Spleen (tissue), 11 donors: ENCODE measurements around the gene CCNE1. TPM values are rescaled to one million over a fixed set of nuclear protein-coding genes. Genes with fewer than 3 reads are reported as not detected.
"Not testable (repeated sequence)": the region's sequence is repeated elsewhere in the genome, so short reads cannot be mapped to it uniquely, and the experiment has no call there.

ENCODE experiments used
- DNase-seq: peaks from one replicate; pipeline ENCODE4 v3.0.0-alpha.2; 2020
- H3K27ac ChIP-seq, 8 donors: fragments of 200-600 bp; sonication (generic) in 7 of 8; 1 replicate in 4 of 8; 2 replicates in 4 of 8; pipeline versions ENCODE4 v1.5.0 to v1.8.0; 2016 to 2021; ENCODE audit warnings: inconsistent platforms in 4 of 8, mild to moderate bottlenecking in 4 of 8, moderate library complexity in 1 of 8
- H3K27me3 ChIP-seq, 7 donors: fragments of 200-600 bp; sonication (generic) in 6 of 7; replicated peaks in 1 of 7; 1 replicate in 4 of 7; 2 replicates in 3 of 7; pipeline versions ENCODE4 v1.5.0 to v1.8.0; 2016 to 2021; ENCODE audit warnings: inconsistent platforms in 3 of 7, mild to moderate bottlenecking in 1 of 7
- H3K36me3 ChIP-seq, 6 donors: fragments of 200-600 bp; sonication (generic) in 5 of 6; 1 replicate in 4 of 6; 2 replicates in 2 of 6; pipeline versions ENCODE4 v1.5.0 to v1.8.0; 2016 to 2021; ENCODE audit warnings: inconsistent platforms in 2 of 6
- H3K4me1 ChIP-seq, 6 donors: fragments of 200-600 bp; sonication (generic) in 5 of 6; 1 replicate in 3 of 6; 2 replicates in 3 of 6; pipeline versions ENCODE4 v1.5.0 to v1.8.0; 2016 to 2021; ENCODE audit warnings: inconsistent platforms in 3 of 6
- H3K4me3 ChIP-seq, 8 donors: fragments of 200-600 bp; sonication (generic) in 7 of 8; 1 replicate in 4 of 8; 2 replicates in 4 of 8; pipeline versions ENCODE4 v1.5.0 to v1.8.0; 2016 to 2021; ENCODE audit warnings: inconsistent platforms in 4 of 8, mild to moderate bottlenecking in 4 of 8, moderate library complexity in 2 of 8
- H3K9me3 ChIP-seq, 8 donors: fragments of 200-600 bp; sonication (generic) in 7 of 8; 1 replicate in 4 of 8; 2 replicates in 4 of 8; pipeline versions ENCODE4 v1.5.0 to v1.8.0; 2016 to 2021; ENCODE audit warnings: inconsistent platforms in 4 of 8
- CTCF ChIP-seq, 11 experiments: fragments of 200-600 bp in 7 of 11; fragments of 450-650 bp in 4 of 11; sonication (generic) in 4 of 11; IDR thresholded peaks in 8 of 11; conservative IDR thresholded peaks in 3 of 11; 1 replicate in 7 of 11; 2 replicates in 4 of 11; pipeline versions ENCODE4 v1.4.0 to v1.8.0; 2016 to 2021; ENCODE audit warnings: antibody characterized with exemption in 11 of 11, inconsistent platforms in 4 of 11, mild to moderate bottlenecking in 1 of 11
- POLR2A ChIP-seq, 3 donors: fragments of 450-650 bp; IDR thresholded peaks; one replicate each; pipeline ENCODE4 v1.5.1; 2017; ENCODE audit warnings: antibody characterized with exemption in 3 of 3, mild to moderate bottlenecking in 1 of 3
- POLR2AphosphoS5 ChIP-seq, 3 donors: sonication (generic); formaldehyde crosslinking; IDR thresholded peaks; one replicate each; pipeline ENCODE4 v1.5.1; 2017; ENCODE audit warnings: antibody characterized with exemption in 3 of 3
- WGBS, 5 donors: extraction: QIAGEN DNeasy Blood & Tissue Kit in 3 of 5; methylation state at CpG; one replicate each; pipeline versions ENCODE4 v1.1.5 to v1.1.7; 2013 to 2018; 5-methylcytosine and 5-hydroxymethylcytosine counted together
- intact Hi-C: fragments of 100-400 bp; cut with DNase I; formaldehyde crosslinking; loops from one replicate; pipeline ENCODE4 v1.15.0; 2023; ENCODE audit warnings: low total_unique reads
- polyA plus RNA-seq, 3 donors: library from polyadenylated mRNA; stranded (reverse); fragments of 200-250 nt; gene quantifications; one replicate each; pipeline ENCODE4 v1.2.1, GENCODE V29; 2013
- total RNA-seq, 7 donors: library from RNA; depleted of rRNA in 3 of 7; stranded (reverse); fragments of >200 nt in 3 of 7; fragmentation: NEBNext Ultra II Directional in 4 of 7; extraction: Animal tissue kit (Norgen Biotek cat#: 25700) in 4 of 7; gene quantifications; one replicate each; pipeline versions ENCODE4 v1.1.0 to v1.2.1, GENCODE V29; 2016 to 2021
- donor health status: healthy with polysubstance abuse.
- donor health status: DM: no; HTN: no; CAD: no; lungs with moderate emphysema.
- donor health status: DM: no; HTN: no; CAD: no.
- donor health status: Bipolar disorder and iron deficiency.
- donor health status: healthy.
- donor health status: DM: no; HTN: no; CAD: no.
- donor health status: DM: yes; HTN: yes; CAD: no.

The CCNE1 gene
- total and polyA plus RNA-seq, 10 donors, result 2.3 to 4.8 (median 3.9) TPM

- intact Hi-C loops, result no loop called here
- no peak overlapping the region for H3K27ac ChIP-seq
- 74 to 84% (median 75%) methylated on average over 4 to 5 of the region's 5 CpGs for WGBS, 5 donors
- no peaks in the 10 kb centered on the region for H3K4me1 ChIP-seq
- no peaks in the 10 kb centered on the region for H3K27me3 ChIP-seq
- no peak overlapping the region for H3K4me3 ChIP-seq
- H3K9me3 ChIP-seq, result no peaks in the 10 kb centered on the region
- DNase-seq, result no peak
- H3K36me3 ChIP-seq, result no peaks in the 10 kb centered on the region
- TF ChIP-seq CTCF (IDR thresholded peaks at IDR 0.05 in 8 of 11, conservative IDR thresholded peaks at IDR 0.05 in 3 of 11) (peak in 2 of 11 experiments; percentile 15 to 17), POLR2AphosphoS5 (IDR thresholded peaks at IDR 0.05) (no peak), POLR2A (IDR thresholded peaks at IDR 0.05) (no peak)
These were observed 25.7 kb upstream of the CCNE1 start for GRCh38 chr19:29785955-29786589.

GRCh38 chr19:29787281-29787680, 24.5 kb upstream of the CCNE1 start:
- intact Hi-C loops, result no loop called here
- TF ChIP-seq CTCF (IDR thresholded peaks at IDR 0.05 in 8 of 11, conservative IDR thresholded peaks at IDR 0.05 in 3 of 11) (no peak), POLR2A (IDR thresholded peaks at IDR 0.05) (no peak), POLR2AphosphoS5 (IDR thresholded peaks at IDR 0.05) (no peak)
- H3K36me3 ChIP-seq, result no peaks in the 10 kb centered on the region
- no peaks in the 10 kb centered on the region for H3K9me3 ChIP-seq
- no peaks in the 10 kb centered on the region for H3K27me3 ChIP-seq
- H3K4me3 ChIP-seq, result no peak overlapping the region
- H3K27ac ChIP-seq, result no peak overlapping the region
- no peak for DNase-seq
- WGBS, 5 donors, result 72 to 94% (median 82%) methylated on average over 4 of the region's 4 CpGs
- H3K4me1 ChIP-seq, result no peaks in the 10 kb centered on the region

- Histone ChIP-seq H3K9me3 (no peaks in the 10 kb centered on the region), H3K27ac (no peak overlapping the region), H3K4me1 (no peaks in the 10 kb centered on the region), H3K27me3 (no peaks in the 10 kb centered on the region), H3K36me3 (no peaks in the 10 kb centered on the region), H3K4me3 (no peak overlapping the region)
- intact Hi-C loops, result no loop called here
- no peak for DNase-seq
- 61 to 82% (median 71%) methylated on average over 3 of the region's 3 CpGs for WGBS, 5 donors
- TF ChIP-seq CTCF (IDR thresholded peaks at IDR 0.05 in 8 of 11, conservative IDR thresholded peaks at IDR 0.05 in 3 of 11), result no peak
- TF ChIP-seq POLR2A (IDR thresholded peaks at IDR 0.05), result no peak
- TF ChIP-seq POLR2AphosphoS5 (IDR thresholded peaks at IDR 0.05), result no peak
These were observed 22.8 kb upstream of the CCNE1 start for GRCh38 chr19:29789007-29789406.

GRCh38 chr19:29793116-29793727, 18.6 kb upstream of the CCNE1 start:
- no peak for TF ChIP-seq CTCF (IDR thresholded peaks at IDR 0.05 in 8 of 11, conservative IDR thresholded peaks at IDR 0.05 in 3 of 11)
- no peak for TF ChIP-seq POLR2A (IDR thresholded peaks at IDR 0.05)
- no peak for TF ChIP-seq POLR2AphosphoS5 (IDR thresholded peaks at IDR 0.05)
- H3K4me3 ChIP-seq, result no peak overlapping the region
- no peaks in the 10 kb centered on the region for H3K9me3 ChIP-seq
- H3K27ac ChIP-seq, result no peak overlapping the region
- no peak for DNase-seq
- peaks cover 0 to 8% (median 0%) of the 10 kb centered on the region in 7 donors for H3K27me3 ChIP-seq
- intact Hi-C loops, result no loop called here
- no peaks in the 10 kb centered on the region for H3K36me3 ChIP-seq
- no peaks in the 10 kb centered on the region for H3K4me1 ChIP-seq
- 78 to 84% (median 80%) methylated on average over 10 to 11 of the region's 11 CpGs for WGBS, 5 donors

- H3K4me3 ChIP-seq, H3K9me3 ChIP-seq, intact Hi-C loops, DNase-seq, H3K36me3 ChIP-seq, H3K27ac ChIP-seq, H3K4me1 ChIP-seq, H3K27me3 ChIP-seq: not testable (repeated sequence)
- 81 to 95% (median 90%) methylated on average over 7 of the region's 7 CpGs for WGBS, 5 donors
These were observed 17.3 kb upstream of the CCNE1 start for GRCh38 chr19:29794490-29794889.
